Measurements from ENCODE around the gene ADAMTS5. TPM values are rescaled to one million over a fixed set of nuclear protein-coding genes. Genes with fewer than 3 reads are reported as not detected.

Gene ADAMTS5
- total RNA-seq, 1 donor from 2014 or later = 27.5 TPM

- Histone ChIP-seq H3K4me1 (peaks cover 0 to 2% of the 10 kb centered on the region in 2 donors), H3K4me3 (no peak overlapping the region), H3K27ac (no peak overlapping the region), H3K27me3 (no peaks in the 10 kb centered on the region), H3K9me3 (no peaks in the 10 kb centered on the region), H3K36me3 (no peaks in the 10 kb centered on the region)
- TF ChIP-seq, protein P1, sequence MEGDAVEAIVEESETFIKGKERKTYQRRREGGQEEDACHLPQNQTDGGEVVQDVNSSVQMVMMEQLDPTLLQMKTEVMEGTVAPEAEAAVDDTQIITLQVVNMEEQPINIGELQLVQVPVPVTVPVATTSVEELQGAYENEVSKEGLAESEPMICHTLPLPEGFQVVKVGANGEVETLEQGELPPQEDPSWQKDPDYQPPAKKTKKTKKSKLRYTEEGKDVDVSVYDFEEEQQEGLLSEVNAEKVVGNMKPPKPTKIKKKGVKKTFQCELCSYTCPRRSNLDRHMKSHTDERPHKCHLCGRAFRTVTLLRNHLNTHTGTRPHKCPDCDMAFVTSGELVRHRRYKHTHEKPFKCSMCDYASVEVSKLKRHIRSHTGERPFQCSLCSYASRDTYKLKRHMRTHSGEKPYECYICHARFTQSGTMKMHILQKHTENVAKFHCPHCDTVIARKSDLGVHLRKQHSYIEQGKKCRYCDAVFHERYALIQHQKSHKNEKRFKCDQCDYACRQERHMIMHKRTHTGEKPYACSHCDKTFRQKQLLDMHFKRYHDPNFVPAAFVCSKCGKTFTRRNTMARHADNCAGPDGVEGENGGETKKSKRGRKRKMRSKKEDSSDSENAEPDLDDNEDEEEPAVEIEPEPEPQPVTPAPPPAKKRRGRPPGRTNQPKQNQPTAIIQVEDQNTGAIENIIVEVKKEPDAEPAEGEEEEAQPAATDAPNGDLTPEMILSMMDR (IDR thresholded peaks at IDR 0.05) = no peak
- no peak for DNase-seq (ENCODE audit: low spot score in 2 of 2)
- intact Hi-C loops (cut with DNase I) = no loop called here
Observed at GRCh38 chr21:26939601-26940111, 27.2 kb downstream of the ADAMTS5 start.

DNA sequence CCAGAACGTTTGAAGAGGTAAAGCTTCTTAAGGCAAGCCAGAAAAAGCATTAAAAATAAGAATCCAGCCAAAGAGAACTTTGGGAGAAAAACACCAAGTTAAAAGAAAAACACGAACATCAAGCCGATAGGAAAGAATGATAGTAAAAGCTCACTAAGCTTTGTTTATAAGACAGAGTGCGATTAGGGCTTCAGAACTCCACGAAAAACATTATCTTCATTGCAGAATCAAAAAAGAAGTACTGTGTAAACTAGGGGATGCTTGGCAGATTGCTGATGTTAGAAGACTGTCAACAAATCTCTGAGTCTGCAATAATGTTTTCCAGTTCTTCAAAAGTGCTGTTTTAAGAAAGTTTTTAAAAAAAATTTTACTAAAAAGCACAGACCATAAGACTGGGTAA is 30.2 kb downstream of the ADAMTS5 start:
- Histone ChIP-seq H3K27me3 (no peaks in the 10 kb centered on the region), H3K36me3 (no peaks in the 10 kb centered on the region), H3K9me3 (no peaks in the 10 kb centered on the region), H3K27ac (no peak overlapping the region), H3K4me3 (no peak overlapping the region), H3K4me1 (peaks cover 0 to 2% of the 10 kb centered on the region in 2 donors)
- DNase-seq (ENCODE audit: low spot score in 2 of 2) = no peak
- intact Hi-C loops (cut with DNase I) = no loop called here
- TF ChIP-seq, protein P1 (IDR thresholded peaks at IDR 0.05) = no peak

- TF ChIP-seq, protein P1 (IDR thresholded peaks at IDR 0.05) = no peak
- no peaks in the 10 kb centered on the region for H3K27me3 ChIP-seq
- DNase-seq (ENCODE audit: low spot score in 2 of 2) = no peak
- intact Hi-C loops (cut with DNase I) = no loop called here
- no peaks in the 10 kb centered on the region for H3K36me3 ChIP-seq
- H3K4me1 ChIP-seq = peaks cover 0 to 2% of the 10 kb centered on the region in 2 donors
- no peak overlapping the region for H3K4me3 ChIP-seq
- no peak overlapping the region for H3K27ac ChIP-seq
- H3K9me3 ChIP-seq = no peaks in the 10 kb centered on the region
Observed at GRCh38 chr21:26935977-26936376, 30.9 kb downstream of the ADAMTS5 start.

DNA sequence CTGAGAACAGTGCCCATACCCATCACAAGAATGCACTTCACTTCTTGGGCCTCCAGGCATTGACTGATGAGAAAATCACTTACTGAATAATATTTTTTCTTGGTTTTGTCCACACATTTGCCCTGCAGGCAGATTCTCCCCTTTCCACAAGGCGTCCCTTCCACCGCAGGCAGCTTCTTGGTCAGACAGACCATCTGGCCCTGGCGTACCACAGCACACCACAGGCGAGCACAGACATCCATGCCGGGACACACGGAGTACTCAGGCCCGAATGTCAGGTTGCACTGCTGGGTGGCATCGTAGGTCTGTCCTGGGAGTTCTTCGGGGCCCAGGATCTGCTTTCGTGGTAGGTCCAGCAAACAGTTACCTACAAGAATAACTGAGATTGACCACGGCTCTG is 32.5 kb downstream of the ADAMTS5 start:
- no peaks in the 10 kb centered on the region for H3K4me1 ChIP-seq
- H3K9me3 ChIP-seq = no peaks in the 10 kb centered on the region
- DNase-seq (ENCODE audit: low spot score in 2 of 2) = no peak
- intact Hi-C loops (cut with DNase I) = no loop called here
- no peaks in the 10 kb centered on the region for H3K27me3 ChIP-seq
- no peaks in the 10 kb centered on the region for H3K36me3 ChIP-seq
- TF ChIP-seq, protein P1 (IDR thresholded peaks at IDR 0.05) = no peak
- H3K27ac ChIP-seq = no peak overlapping the region
- H3K4me3 ChIP-seq = no peak overlapping the region

- no peak overlapping the region for H3K4me3 ChIP-seq
- no peaks in the 10 kb centered on the region for H3K9me3 ChIP-seq
- no peak overlapping the region for H3K27ac ChIP-seq
- no peaks in the 10 kb centered on the region for H3K36me3 ChIP-seq
- no peaks in the 10 kb centered on the region for H3K4me1 ChIP-seq
- intact Hi-C loops (cut with DNase I) = no loop called here
- no peak for DNase-seq (ENCODE audit: low spot score in 2 of 2)
- TF ChIP-seq, protein P1 (IDR thresholded peaks at IDR 0.05) = no peak
- no peaks in the 10 kb centered on the region for H3K27me3 ChIP-seq
Observed at GRCh38 chr21:26933448-26933847, 33.4 kb downstream of the ADAMTS5 start.

DNA sequence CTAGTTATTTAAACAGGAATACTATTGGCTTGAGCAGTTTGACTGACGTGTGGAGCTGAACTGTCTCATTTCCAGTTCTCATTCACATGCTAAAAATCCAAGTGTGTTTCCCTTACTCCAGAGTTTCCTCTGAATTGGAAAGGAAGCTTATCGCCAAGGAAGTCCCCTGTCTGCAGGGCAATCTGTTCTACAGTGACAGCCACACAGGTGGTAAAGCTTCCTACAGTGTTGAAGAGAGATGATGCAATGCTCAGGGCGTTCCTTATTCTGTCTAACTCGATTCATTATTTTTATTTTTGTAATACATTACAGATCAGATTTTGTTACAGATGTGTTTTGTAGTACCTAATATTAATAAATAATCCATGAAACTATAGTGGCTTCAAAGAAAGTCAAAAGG is 41.3 kb downstream of the ADAMTS5 start:
- Histone ChIP-seq H3K27me3 (no peaks in the 10 kb centered on the region), H3K4me1 (no peaks in the 10 kb centered on the region), H3K36me3 (no peaks in the 10 kb centered on the region), H3K9me3 (no peaks in the 10 kb centered on the region), H3K27ac (no peak overlapping the region), H3K4me3 (no peak overlapping the region)
- TF ChIP-seq, protein P1 (IDR thresholded peaks at IDR 0.05) = no peak
- intact Hi-C loops (cut with DNase I) = no loop called here
- DNase-seq (ENCODE audit: low spot score in 2 of 2) = no peak

All from ascending aorta (tissue), 2 donors.